ENCODE measurements around the gene CLRN3.

CLRN3 gene

GRCh38 chr10:127890832-127891334 is 1.9 kb downstream of the CLRN3 start:
- Mint-ChIP-seq H3K9me3 (no peaks in the 10 kb centered on the region), H3K27ac (no peak overlapping the region), H3K27me3 (peaks cover 6% of the 10 kb centered on the region), H3K4me3 (no peak overlapping the region), H3K36me3 (ENCODE audit: low read depth) (no peaks in the 10 kb centered on the region), H3K4me1 (ENCODE audit: low read depth) (no peaks in the 10 kb centered on the region)

GRCh38 chr10:127890216-127890615 is 2.5 kb downstream of the CLRN3 start:
- H3K27me3 Mint-ChIP-seq, result peaks cover 6% of the 10 kb centered on the region
- no peak overlapping the region for H3K4me3 Mint-ChIP-seq
- H3K27ac Mint-ChIP-seq, result no peak overlapping the region

GRCh38 chr10:127889605-127890195 is 3.0 kb downstream of the CLRN3 start:
- Mint-ChIP-seq H3K27ac (no peak overlapping the region), H3K4me3 (no peak overlapping the region), H3K27me3 (peaks cover 6% of the 10 kb centered on the region), H3K9me3 (no peaks in the 10 kb centered on the region), H3K4me1 (ENCODE audit: low read depth) (no peaks in the 10 kb centered on the region), H3K36me3 (ENCODE audit: low read depth) (no peaks in the 10 kb centered on the region)

More at GRCh38 chr10:127890216-127890615, 2.5 kb downstream of the CLRN3 start:
- no peaks in the 10 kb centered on the region for H3K36me3 Mint-ChIP-seq (ENCODE audit: low read depth)
- no peaks in the 10 kb centered on the region for H3K9me3 Mint-ChIP-seq
- no peaks in the 10 kb centered on the region for H3K4me1 Mint-ChIP-seq (ENCODE audit: low read depth)

GRCh38 chr10:127888521-127889312 is 4.0 kb downstream of the CLRN3 start:
- H3K27me3 Mint-ChIP-seq, result peaks cover 3% of the 10 kb centered on the region
- H3K27ac Mint-ChIP-seq, result no peak overlapping the region
- no peak overlapping the region for H3K4me3 Mint-ChIP-seq
- H3K36me3 Mint-ChIP-seq (ENCODE audit: low read depth), result no peaks in the 10 kb centered on the region
- no peaks in the 10 kb centered on the region for H3K4me1 Mint-ChIP-seq (ENCODE audit: low read depth)
- no peaks in the 10 kb centered on the region for H3K9me3 Mint-ChIP-seq

DNA sequence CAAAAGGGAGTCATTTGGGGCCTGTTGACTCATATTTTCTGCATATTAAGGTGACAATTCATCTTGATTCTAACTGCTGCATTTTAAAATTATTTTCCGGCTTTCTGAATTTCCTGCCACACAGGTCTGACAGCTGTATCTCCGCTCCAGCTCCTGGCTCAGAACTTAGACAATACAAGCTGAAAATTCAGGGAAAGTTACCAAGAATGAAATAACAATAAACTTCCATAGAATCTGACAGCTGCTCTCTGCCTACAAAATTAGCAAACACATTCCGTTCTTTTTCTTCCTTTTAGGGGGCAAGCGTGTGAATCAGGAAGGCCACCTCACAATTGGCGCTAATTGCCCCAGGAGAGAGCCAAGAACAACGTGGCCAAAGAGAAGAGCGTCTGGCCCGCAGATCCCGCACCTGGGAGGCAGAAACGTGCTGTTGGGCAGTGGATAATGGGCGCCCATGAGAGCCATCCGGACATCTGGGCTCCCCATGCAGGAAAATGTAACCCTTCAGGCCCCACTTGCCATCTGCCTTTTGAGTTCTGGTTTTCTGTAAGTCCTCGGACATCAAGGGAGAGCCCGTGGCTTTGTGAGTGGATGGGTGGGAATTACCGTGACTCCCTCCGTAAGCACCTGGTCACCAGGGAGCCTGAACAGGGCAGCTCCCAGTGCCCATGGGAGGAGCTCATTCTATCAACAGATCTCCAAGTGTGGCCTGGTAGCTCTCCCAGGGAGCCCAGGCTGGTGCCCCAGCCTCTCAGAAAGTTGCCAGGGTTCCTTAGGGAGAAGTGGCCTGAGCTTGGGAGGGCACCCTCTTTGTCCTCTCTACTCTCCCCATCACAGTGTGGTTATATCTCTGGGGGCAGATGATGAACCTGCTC is 5.0 kb downstream of the CLRN3 start:
- Mint-ChIP-seq H3K27ac (no peak overlapping the region), H3K27me3 (no peaks in the 10 kb centered on the region), H3K4me1 (ENCODE audit: low read depth) (no peaks in the 10 kb centered on the region)

DNA sequence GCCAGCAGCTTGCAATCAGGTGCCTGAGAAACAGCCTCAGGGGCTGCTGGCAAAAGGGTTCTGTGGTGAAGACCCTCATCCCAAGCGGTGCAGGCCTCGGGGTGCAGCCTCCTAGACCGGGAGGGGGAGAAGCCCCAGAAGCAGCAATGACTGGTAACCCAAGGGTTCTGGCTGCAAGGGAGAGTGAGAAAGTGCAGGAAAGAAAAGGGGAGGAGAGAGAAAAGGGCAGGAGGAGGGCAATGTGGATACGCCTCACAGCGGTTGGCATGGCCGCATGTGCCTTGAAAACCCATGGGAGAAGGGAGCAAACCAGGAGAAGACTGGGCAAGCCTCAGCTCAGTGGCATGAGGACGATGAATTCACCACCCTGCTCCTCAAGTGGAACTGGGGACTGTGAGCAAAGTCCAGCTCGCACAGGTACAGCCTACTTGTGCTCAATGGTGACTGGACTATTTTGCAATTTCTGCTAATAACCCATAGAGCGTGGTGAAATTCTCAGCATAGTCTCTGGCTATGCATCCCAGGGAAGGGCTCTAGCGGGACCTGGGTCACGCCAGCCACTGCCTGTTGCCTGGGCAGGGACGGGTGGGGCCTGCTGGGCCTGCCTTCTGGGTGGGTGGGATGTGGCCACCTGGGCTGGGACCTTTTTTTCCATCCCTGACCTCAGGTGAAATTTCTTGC is 6.2 kb downstream of the CLRN3 start:
- H3K27ac Mint-ChIP-seq, result no peak overlapping the region
- no peaks in the 10 kb centered on the region for H3K36me3 Mint-ChIP-seq (ENCODE audit: low read depth)
- H3K4me1 Mint-ChIP-seq (ENCODE audit: low read depth), result no peaks in the 10 kb centered on the region
- H3K9me3 Mint-ChIP-seq, result no peaks in the 10 kb centered on the region
- no peak overlapping the region for H3K4me3 Mint-ChIP-seq
- no peaks in the 10 kb centered on the region for H3K27me3 Mint-ChIP-seq

More for the DNA sequence above, 5.0 kb downstream of the CLRN3 start:
- H3K9me3 Mint-ChIP-seq, result no peaks in the 10 kb centered on the region
- no peak overlapping the region for H3K4me3 Mint-ChIP-seq
- no peaks in the 10 kb centered on the region for H3K36me3 Mint-ChIP-seq (ENCODE audit: low read depth)

DNA sequence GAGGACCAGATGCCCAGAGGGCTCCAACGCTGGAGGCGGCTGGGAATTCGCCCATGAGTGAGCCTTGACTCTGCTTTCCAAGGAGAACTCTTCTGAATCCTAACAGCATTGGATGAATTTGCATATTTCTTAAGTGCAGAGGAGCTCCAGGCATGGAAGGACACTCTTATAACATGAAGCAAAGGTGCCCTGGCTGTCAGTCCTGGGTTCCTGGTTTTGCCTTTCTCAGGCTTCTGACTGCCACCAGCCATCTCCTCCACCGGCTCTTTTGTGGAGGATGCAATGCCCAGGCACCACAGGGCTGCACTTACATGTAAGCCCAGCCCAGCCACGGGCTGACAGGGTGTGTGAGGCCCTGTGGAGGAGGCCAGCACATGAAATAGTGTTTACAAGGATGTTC is 8.2 kb downstream of the CLRN3 start:
- H3K27me3 Mint-ChIP-seq, result no peaks in the 10 kb centered on the region
- H3K27ac Mint-ChIP-seq, result no peak overlapping the region
- H3K9me3 Mint-ChIP-seq, result no peaks in the 10 kb centered on the region
- H3K4me3 Mint-ChIP-seq, result no peak overlapping the region
- H3K36me3 Mint-ChIP-seq (ENCODE audit: low read depth), result no peaks in the 10 kb centered on the region
- no peaks in the 10 kb centered on the region for H3K4me1 Mint-ChIP-seq (ENCODE audit: low read depth)

GRCh38 chr10:127883516-127883915 is 9.2 kb downstream of the CLRN3 start:
- Mint-ChIP-seq H3K4me1 (ENCODE audit: low read depth) (no peaks in the 10 kb centered on the region), H3K4me3 (no peak overlapping the region), H3K9me3 (no peaks in the 10 kb centered on the region), H3K36me3 (ENCODE audit: low read depth) (no peaks in the 10 kb centered on the region), H3K27me3 (no peaks in the 10 kb centered on the region), H3K27ac (no peak overlapping the region)

- Mint-ChIP-seq H3K36me3 (ENCODE audit: low read depth) (no peaks in the 10 kb centered on the region), H3K27ac (no peak overlapping the region), H3K9me3 (no peaks in the 10 kb centered on the region), H3K27me3 (no peaks in the 10 kb centered on the region), H3K4me1 (ENCODE audit: low read depth) (no peaks in the 10 kb centered on the region), H3K4me3 (no peak overlapping the region)
Observed at GRCh38 chr10:127882801-127883459, 9.8 kb downstream of the CLRN3 start.

GRCh38 chr10:127882391-127882790 is 10.3 kb downstream of the CLRN3 start:
- no peak overlapping the region for H3K27ac Mint-ChIP-seq
- no peaks in the 10 kb centered on the region for H3K4me1 Mint-ChIP-seq (ENCODE audit: low read depth)
- no peaks in the 10 kb centered on the region for H3K36me3 Mint-ChIP-seq (ENCODE audit: low read depth)
- H3K9me3 Mint-ChIP-seq, result no peaks in the 10 kb centered on the region
- no peak overlapping the region for H3K4me3 Mint-ChIP-seq
- H3K27me3 Mint-ChIP-seq, result no peaks in the 10 kb centered on the region

DNA sequence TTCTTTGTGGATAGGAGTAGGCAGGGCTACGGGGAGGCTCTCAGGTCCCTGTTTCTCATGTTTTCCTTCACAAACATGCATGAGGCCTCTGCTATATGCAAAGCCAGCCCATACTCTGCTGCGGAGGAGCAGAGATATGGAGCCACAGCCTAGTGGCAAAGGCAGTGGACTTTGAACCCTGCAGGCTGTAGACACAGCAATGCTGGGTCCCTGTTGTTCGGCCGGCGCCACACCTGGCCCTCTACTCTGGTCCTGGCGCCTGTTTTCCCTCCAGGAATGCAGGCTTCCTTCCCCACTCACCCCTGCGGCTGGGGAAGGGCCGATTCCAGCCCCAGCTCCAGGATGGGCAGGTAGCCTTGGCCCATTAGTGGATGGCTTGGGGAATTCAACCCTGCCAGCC is 11.5 kb downstream of the CLRN3 start:
- H3K27ac Mint-ChIP-seq, result no peak overlapping the region
- peaks cover 4% of the 10 kb centered on the region for H3K27me3 Mint-ChIP-seq
- no peaks in the 10 kb centered on the region for H3K4me1 Mint-ChIP-seq (ENCODE audit: low read depth)
- H3K4me3 Mint-ChIP-seq, result no peak overlapping the region
- H3K9me3 Mint-ChIP-seq, result no peaks in the 10 kb centered on the region
- H3K36me3 Mint-ChIP-seq (ENCODE audit: low read depth), result no peaks in the 10 kb centered on the region

- no peaks in the 10 kb centered on the region for H3K4me1 Mint-ChIP-seq (ENCODE audit: low read depth)
- peaks cover 4% of the 10 kb centered on the region for H3K27me3 Mint-ChIP-seq
- H3K27ac Mint-ChIP-seq, result no peak overlapping the region
- H3K9me3 Mint-ChIP-seq, result no peaks in the 10 kb centered on the region
- H3K36me3 Mint-ChIP-seq (ENCODE audit: low read depth), result no peaks in the 10 kb centered on the region
- no peak overlapping the region for H3K4me3 Mint-ChIP-seq
Observed at GRCh38 chr10:127880557-127880956, 12.2 kb downstream of the CLRN3 start.

GRCh38 chr10:127878475-127879055 is 14.2 kb downstream of the CLRN3 start:
- Mint-ChIP-seq H3K36me3 (ENCODE audit: low read depth) (no peaks in the 10 kb centered on the region), H3K27ac (no peak overlapping the region), H3K4me1 (ENCODE audit: low read depth) (no peaks in the 10 kb centered on the region), H3K9me3 (no peaks in the 10 kb centered on the region), H3K27me3 (peaks cover 4% of the 10 kb centered on the region), H3K4me3 (no peak overlapping the region)

DNA sequence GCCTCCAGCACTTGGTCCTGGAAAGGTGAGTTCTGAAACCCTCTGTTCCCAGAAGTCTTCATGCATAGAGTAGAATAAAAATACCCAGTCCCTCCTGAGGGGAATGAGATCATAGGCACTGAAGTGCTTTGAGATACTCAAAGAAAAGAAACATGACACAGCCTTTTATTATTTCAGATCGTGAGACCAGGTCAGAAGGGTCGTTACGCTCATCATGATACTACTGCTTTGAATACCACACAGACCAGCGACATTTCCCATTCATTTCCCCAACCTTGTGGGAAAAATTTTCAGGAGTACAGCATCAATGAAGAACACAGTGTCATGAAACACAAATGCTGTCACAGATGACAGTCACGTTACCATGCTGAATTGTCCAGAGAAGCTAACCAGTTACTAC is 15.0 kb downstream of the CLRN3 start:
- H3K27me3 Mint-ChIP-seq, result peaks cover 4% of the 10 kb centered on the region
- H3K4me1 Mint-ChIP-seq (ENCODE audit: low read depth), result no peaks in the 10 kb centered on the region
- no peaks in the 10 kb centered on the region for H3K9me3 Mint-ChIP-seq
- no peak overlapping the region for H3K27ac Mint-ChIP-seq
- H3K36me3 Mint-ChIP-seq (ENCODE audit: low read depth), result no peaks in the 10 kb centered on the region
- H3K4me3 Mint-ChIP-seq, result no peak overlapping the region

Data from stimulated activated naive CD8-positive, alpha-beta T cell treated with anti-CD3 and anti-CD28 coated beads, Interleukin-15, Interleukin-2, amounts not matched to agents 100 ng/mL and 50 ng/mL, for 24 hours (primary cell).